ENCODE results near the gene DDX51.

Gene DDX51

GRCh38 chr12:132144115-132144809 is at the start of gene DDX51, which contains the start of gene NOC4L:
Gene DDX51 (minus strand): TSS chr12:132144319. CDS start chr12:132144296, 23 bp downstream.
Gene NOC4L (plus strand): TSS chr12:132144457. CDS start chr12:132144489, 32 bp downstream.
- FAIRE-seq: peak; percentile 30

GRCh38 chr12:132191715-132192553 is 47.8 kb upstream of the DDX51 start:
- FAIRE-seq: no peak

- no peak for FAIRE-seq
These were observed 46.8 kb upstream of the DDX51 start for GRCh38 chr12:132190834-132191500.

GRCh38 chr12:132190012-132190755 is 46.1 kb upstream of the DDX51 start:
- no peak for FAIRE-seq

- peak; percentile 85 for FAIRE-seq
These were observed 45.4 kb upstream of the DDX51 start for GRCh38 chr12:132189378-132190011.

- FAIRE-seq: no peak
These were observed 44.8 kb upstream of the DDX51 start for GRCh38 chr12:132188916-132189325.

- FAIRE-seq: no peak
These were observed 44.4 kb upstream of the DDX51 start for GRCh38 chr12:132188451-132188901.

GRCh38 chr12:132187646-132188450 is 43.7 kb upstream of the DDX51 start:
- FAIRE-seq: no peak

- FAIRE-seq: no peak
These were observed 42.9 kb upstream of the DDX51 start for GRCh38 chr12:132186857-132187620.

- no peak for FAIRE-seq
These were observed 42.2 kb upstream of the DDX51 start for GRCh38 chr12:132186208-132186856.

GRCh38 chr12:132185705-132186104 is 41.6 kb upstream of the DDX51 start:
- FAIRE-seq: no peak

GRCh38 chr12:132182711-132183365 is 38.7 kb upstream of the DDX51 start:
- no peak for FAIRE-seq

GRCh38 chr12:132182206-132182710 is 38.1 kb upstream of the DDX51 start:
- FAIRE-seq: no peak

- FAIRE-seq: no peak
These were observed 37.6 kb upstream of the DDX51 start for GRCh38 chr12:132181570-132182200.

GRCh38 chr12:132180648-132181546 is 36.8 kb upstream of the DDX51 start:
- FAIRE-seq: no peak

GRCh38 chr12:132179431-132180362 is 35.6 kb upstream of the DDX51 start:
- no peak for FAIRE-seq
